Left ventricle myocardium inferior (tissue), 1 donor: ENCODE data around the gene TAL1. TPM values are rescaled to one million over a fixed set of nuclear protein-coding genes. Genes with fewer than 3 reads are reported as not detected.

ENCODE experiments used
- DNase-seq: peaks from one replicate; pipeline ENCODE4 v3.0.0-alpha.2; 2020
- H3K27ac ChIP-seq: fragments of 200-600 bp; replicated peaks from 2 replicates; pipeline ENCODE4 v1.8.0; 2021
- H3K27me3 ChIP-seq: fragments of 200-600 bp; 2 replicates; pipeline ENCODE4 v1.8.0; 2021; ENCODE audit warnings: low read depth
- H3K36me3 ChIP-seq: fragments of 200-600 bp; 2 replicates; pipeline ENCODE4 v1.8.0; 2021
- H3K4me1 ChIP-seq: fragments of 200-600 bp; 2 replicates; pipeline ENCODE4 v1.8.0; 2021
- H3K4me3 ChIP-seq: fragments of 200-600 bp; 2 replicates; pipeline ENCODE4 v1.8.0; 2021; ENCODE audit warnings: mild to moderate bottlenecking, moderate library complexity
- H3K9me3 ChIP-seq: fragments of 200-600 bp; replicated peaks from 2 replicates; pipeline ENCODE4 v1.8.0; 2021
- CTCF ChIP-seq: fragments of 200-600 bp; IDR thresholded peaks from 2 replicates; pipeline ENCODE4 v1.8.0; 2021; ENCODE audit warnings: antibody characterized with exemption, mild to moderate bottlenecking, borderline replicate concordance
- intact Hi-C: fragments of 100-400 bp; cut with micrococcal nuclease; formaldehyde crosslinking; loops from one replicate; pipeline ENCODE4 v1.11.0; 2022
- total RNA-seq: library from RNA; stranded (reverse); fragmentation: NEBNext Ultra II Directional; extraction: Animal tissue kit (Norgen Biotek cat#: 25700); gene quantifications from one replicate; pipeline ENCODE4 v1.2.1, GENCODE V29; 2021
- donor health status: DM: no; HTN: yes; CAD: no; lungs with severe emphysema.

TAL1 gene
- total RNA-seq, 1 donor from 2014 or later = 4.3 TPM

GRCh38 chr1:47213230-47213963, 18.6 kb downstream of the TAL1 start:
- Histone ChIP-seq H3K36me3 (no peaks in the 10 kb centered on the region), H3K27ac (peak overlapping the region; percentile 78), H3K4me3 (no peak overlapping the region), H3K9me3 (no peaks in the 10 kb centered on the region), H3K27me3 (peaks cover 43% of the 10 kb centered on the region), H3K4me1 (peaks cover 22% of the 10 kb centered on the region)
- TF ChIP-seq CTCF = no peak
- DNase-seq = no peak
- intact Hi-C loops = no loop called here

- Histone ChIP-seq H3K36me3 (no peaks in the 10 kb centered on the region), H3K4me3 (no peak overlapping the region), H3K27ac (peak overlapping the region; percentile 78), H3K27me3 (peaks cover 49% of the 10 kb centered on the region), H3K4me1 (peaks cover 22% of the 10 kb centered on the region), H3K9me3 (no peaks in the 10 kb centered on the region)
- no peak for TF ChIP-seq CTCF
- intact Hi-C loops = no loop called here
- DNase-seq = no peak
These were observed 19.3 kb downstream of the TAL1 start for GRCh38 chr1:47212636-47213229.

- peaks cover 22% of the 10 kb centered on the region for H3K4me1 ChIP-seq
- DNase-seq = peak; percentile 47
- peaks cover 53% of the 10 kb centered on the region for H3K27me3 ChIP-seq
- intact Hi-C loops = no loop called here
- H3K36me3 ChIP-seq = no peaks in the 10 kb centered on the region
- no peak for TF ChIP-seq CTCF
- H3K27ac ChIP-seq = peak overlapping the region; percentile 78
- H3K4me3 ChIP-seq = no peak overlapping the region
- H3K9me3 ChIP-seq = no peaks in the 10 kb centered on the region
These were observed 20.2 kb downstream of the TAL1 start for GRCh38 chr1:47211796-47212269.

GRCh38 chr1:47210666-47211065, 21.4 kb downstream of the TAL1 start:
- peaks cover 56% of the 10 kb centered on the region for H3K27me3 ChIP-seq
- H3K9me3 ChIP-seq = no peaks in the 10 kb centered on the region
- no peak for TF ChIP-seq CTCF
- H3K36me3 ChIP-seq = no peaks in the 10 kb centered on the region
- DNase-seq = no peak
- intact Hi-C loops = no loop called here
- peaks cover 22% of the 10 kb centered on the region for H3K4me1 ChIP-seq
- no peak overlapping the region for H3K27ac ChIP-seq
- no peak overlapping the region for H3K4me3 ChIP-seq

GRCh38 chr1:47209725-47210325, 22.2 kb downstream of the TAL1 start:
- no peak overlapping the region for H3K4me3 ChIP-seq
- intact Hi-C loops = no loop called here
- no peaks in the 10 kb centered on the region for H3K36me3 ChIP-seq
- H3K27me3 ChIP-seq = peaks cover 61% of the 10 kb centered on the region
- peaks cover 22% of the 10 kb centered on the region for H3K4me1 ChIP-seq
- H3K27ac ChIP-seq = no peak overlapping the region
- no peaks in the 10 kb centered on the region for H3K9me3 ChIP-seq
- DNase-seq = no peak
- TF ChIP-seq CTCF = no peak
